ENCODE data around the gene FBXL20.
A peak's percentile ranks its signal among the peaks of the same experiment; 100 is the strongest.
"Not testable (repeated sequence)": the region's sequence is repeated elsewhere in the genome, so short reads cannot be mapped to it uniquely, and the experiment has no call there.

Gene FBXL20, protein sequence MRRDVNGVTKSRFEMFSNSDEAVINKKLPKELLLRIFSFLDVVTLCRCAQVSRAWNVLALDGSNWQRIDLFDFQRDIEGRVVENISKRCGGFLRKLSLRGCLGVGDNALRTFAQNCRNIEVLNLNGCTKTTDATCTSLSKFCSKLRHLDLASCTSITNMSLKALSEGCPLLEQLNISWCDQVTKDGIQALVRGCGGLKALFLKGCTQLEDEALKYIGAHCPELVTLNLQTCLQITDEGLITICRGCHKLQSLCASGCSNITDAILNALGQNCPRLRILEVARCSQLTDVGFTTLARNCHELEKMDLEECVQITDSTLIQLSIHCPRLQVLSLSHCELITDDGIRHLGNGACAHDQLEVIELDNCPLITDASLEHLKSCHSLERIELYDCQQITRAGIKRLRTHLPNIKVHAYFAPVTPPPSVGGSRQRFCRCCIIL

DNA sequence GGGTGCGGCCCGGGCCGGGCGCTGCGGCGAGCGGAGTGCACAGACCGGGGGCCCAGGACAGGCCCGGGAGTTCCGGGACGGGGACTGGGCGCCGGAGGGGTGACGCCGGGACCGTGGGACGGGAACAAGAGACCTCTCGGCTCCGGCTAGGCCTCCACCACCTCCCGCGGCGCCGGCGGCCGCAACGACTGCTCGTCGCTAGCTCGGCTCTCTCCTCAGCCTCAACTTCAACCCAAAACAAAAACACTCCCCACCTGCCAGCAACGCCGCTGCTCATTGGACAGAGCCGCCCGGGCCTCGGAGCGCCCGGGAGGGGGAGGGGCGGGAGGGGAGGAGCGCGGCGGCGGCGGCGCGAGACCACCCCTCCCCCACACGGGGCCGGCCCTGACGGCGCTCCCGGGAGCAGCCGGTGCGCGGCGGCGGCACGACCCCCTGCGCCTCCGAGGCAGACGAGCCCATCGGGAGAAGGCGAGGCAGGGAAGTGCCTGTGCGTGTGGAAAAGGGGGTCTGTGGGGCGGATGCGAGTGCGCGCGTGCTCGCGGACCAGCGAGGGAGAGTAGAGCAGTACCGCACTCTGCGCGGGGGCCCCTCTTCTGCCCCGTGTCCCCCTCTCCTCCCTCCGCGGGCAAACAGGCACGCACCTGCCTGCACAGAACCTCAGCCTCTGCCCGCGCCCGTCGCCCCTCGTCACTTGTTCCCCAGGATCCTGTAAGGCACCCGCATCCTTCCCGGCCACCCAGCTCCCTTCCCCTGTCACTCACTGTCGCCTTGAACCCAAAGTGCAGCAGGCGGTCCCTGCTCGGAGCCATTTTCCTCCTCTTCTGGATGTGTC is at the start of gene FBXL20:
Gene FBXL20 (minus strand): TSS at position 215 of the 832 bp plus-strand sequence. CDS start 224 bp downstream, outside the sequence.
- TF ChIP-seq, protein P1, sequence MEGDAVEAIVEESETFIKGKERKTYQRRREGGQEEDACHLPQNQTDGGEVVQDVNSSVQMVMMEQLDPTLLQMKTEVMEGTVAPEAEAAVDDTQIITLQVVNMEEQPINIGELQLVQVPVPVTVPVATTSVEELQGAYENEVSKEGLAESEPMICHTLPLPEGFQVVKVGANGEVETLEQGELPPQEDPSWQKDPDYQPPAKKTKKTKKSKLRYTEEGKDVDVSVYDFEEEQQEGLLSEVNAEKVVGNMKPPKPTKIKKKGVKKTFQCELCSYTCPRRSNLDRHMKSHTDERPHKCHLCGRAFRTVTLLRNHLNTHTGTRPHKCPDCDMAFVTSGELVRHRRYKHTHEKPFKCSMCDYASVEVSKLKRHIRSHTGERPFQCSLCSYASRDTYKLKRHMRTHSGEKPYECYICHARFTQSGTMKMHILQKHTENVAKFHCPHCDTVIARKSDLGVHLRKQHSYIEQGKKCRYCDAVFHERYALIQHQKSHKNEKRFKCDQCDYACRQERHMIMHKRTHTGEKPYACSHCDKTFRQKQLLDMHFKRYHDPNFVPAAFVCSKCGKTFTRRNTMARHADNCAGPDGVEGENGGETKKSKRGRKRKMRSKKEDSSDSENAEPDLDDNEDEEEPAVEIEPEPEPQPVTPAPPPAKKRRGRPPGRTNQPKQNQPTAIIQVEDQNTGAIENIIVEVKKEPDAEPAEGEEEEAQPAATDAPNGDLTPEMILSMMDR (IDR thresholded peaks at IDR 0.05; ENCODE audit: extremely low read depth, missing control alignments) = no peak
- DNase-seq (ENCODE audit: low spot score) = peak; percentile 99

DNA sequence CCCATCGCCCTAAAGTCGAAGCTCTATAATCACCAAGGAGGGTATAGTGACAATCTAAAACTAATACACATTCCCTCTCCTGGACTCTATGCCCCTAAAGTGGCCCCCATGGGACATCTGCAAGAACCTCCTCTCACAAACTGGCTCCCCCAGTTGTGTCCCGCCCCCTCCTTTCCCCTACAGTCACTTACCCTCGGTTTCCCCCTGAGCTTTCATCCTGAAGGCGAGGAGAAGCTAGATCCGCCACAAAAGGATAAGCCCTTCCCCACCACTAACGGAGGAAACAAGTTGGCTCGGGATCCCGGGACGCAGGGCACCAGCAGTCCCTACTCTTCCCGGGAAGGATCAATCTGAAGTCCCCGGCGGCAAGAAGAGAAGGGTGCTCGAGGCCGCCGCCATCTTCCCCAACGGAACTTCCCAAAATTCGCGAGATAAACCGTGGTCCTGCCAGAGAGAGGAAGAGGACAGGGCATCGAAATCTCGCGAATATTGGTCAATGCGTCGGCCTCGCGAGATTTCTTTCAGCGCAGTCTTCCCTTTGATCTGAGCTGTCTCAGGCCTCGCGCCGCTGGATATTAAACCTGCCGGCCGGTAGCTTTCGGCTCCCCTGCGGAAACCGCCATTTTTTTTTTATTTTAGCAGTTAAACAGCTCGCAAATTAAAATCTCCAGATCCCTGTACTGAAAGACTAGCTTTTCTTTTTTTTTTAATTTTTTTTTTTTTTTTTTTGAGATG is 49.6 kb upstream of the FBXL20 start, which contains the start of gene MED1:
Gene MED1 (minus strand): TSS at position 417 of the 735 bp plus-strand sequence. CDS start 201 bp downstream, at position 216.
- peak; percentile 94 for DNase-seq (ENCODE audit: low spot score)
- TF ChIP-seq, protein P1 (IDR thresholded peaks at IDR 0.05; ENCODE audit: extremely low read depth, missing control alignments) = no peak

DNA sequence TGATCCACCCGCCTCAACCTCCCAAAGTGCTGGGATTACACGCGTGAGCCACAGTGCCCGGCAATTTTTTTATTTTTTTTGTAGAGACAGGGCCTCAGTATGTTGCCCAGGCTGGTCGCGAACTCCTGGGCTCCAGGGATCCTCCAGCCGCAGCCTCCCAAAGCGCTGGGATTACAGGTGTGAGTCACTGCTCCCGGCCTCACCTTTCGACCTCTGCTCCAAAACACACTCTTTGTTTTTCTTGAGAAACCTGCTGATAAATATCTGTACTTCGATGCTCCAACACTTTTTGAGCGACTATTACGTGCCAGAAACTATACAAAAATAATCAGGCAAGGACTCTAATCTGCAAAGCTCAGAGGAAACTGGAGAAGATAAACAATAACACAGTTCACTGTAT is 48.6 kb upstream of the FBXL20 start:
- DNase-seq (ENCODE audit: low spot score) = no peak
- TF ChIP-seq, protein P1 (IDR thresholded peaks at IDR 0.05; ENCODE audit: extremely low read depth, missing control alignments) = no peak

DNA sequence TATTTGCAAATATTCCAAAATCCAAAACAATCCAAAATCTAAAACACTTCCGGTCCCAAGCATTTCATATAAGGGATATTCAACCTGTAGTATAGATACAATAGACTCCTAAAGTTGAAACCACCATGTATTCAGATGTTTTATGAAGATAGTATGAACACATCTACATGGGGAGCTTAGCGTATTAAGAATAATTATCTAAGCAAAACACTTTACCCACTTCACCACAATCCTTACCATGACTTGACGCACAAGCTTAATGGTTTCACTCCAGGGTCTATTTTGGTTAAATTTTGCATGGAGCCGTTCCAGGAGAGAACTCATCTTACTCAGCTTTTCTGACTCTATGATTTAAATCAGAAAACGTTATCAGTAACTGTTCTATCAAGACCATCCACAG is 46.1 kb upstream of the FBXL20 start:
- no peak for DNase-seq (ENCODE audit: low spot score)
- TF ChIP-seq, protein P1 (IDR thresholded peaks at IDR 0.05; ENCODE audit: extremely low read depth, missing control alignments) = no peak

DNA sequence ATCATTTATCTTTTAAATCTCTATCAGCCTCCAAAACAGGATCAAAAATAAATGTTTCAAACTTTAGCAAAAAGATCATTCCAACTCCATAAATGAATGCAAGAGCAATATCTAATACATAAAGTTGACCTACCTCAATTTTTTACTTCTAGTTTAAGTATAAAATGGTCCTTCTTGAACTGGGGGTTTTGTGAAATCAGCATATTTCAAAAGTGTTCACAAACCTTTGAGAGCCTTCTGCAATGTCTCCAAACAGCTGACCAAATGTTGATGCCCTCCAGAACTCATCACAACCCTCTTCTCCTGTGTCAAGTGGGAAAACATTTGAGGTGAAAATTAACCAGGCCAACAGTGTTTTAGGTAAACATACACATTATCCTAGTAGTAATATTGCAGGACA is 41.9 kb upstream of the FBXL20 start:
- DNase-seq (ENCODE audit: low spot score) = no peak
- TF ChIP-seq, protein P1 (IDR thresholded peaks at IDR 0.05; ENCODE audit: extremely low read depth, missing control alignments) = no peak

DNA sequence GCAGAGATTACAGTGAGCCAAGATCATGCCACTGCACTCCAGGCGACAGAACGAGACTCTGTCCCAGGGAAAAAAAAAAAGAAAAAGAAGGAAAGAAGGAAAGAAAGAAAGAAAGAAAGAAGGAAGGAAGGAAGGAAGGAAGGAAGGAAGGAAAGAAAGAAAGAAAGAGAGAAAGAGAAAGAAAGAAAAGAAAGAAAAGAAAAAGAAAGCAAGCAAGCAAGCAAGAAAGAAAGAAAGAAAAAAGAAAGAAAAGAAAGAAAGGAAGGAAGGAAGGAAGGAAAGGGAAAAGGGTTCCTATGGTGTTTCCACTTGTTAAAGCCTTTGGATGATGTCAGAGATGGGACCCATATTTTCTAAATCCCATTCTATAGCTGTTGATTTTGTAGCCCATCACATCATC is 38.4 kb upstream of the FBXL20 start:
- DNase-seq (ENCODE audit: low spot score) = not testable (repeated sequence)

DNA sequence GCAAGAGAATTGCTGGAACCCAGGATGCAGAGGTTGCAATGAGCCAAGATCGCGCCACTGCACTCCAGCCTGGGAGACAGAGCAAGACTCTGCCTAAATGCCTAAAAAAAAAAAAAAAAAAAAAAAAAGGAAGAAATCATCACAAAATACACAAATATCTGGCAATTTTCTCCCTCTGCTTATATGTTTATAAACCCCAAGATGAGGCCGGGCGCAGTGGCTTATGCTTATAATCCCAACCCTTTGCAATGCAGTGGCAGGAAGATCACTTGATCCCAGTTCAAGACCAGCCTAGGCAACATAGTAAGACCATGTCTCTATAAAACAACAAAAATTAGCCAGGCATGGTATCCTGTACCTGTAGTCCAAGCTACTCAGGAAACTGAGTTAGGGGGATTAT is 28.2 kb upstream of the FBXL20 start:
- DNase-seq (ENCODE audit: low spot score) = no peak
- TF ChIP-seq, protein P1 (IDR thresholded peaks at IDR 0.05; ENCODE audit: extremely low read depth, missing control alignments) = no peak

Data from GM20000 (cell line).